Spleen (tissue), 7 donors: ENCODE data around the gene POLR1B.
A peak's percentile ranks its signal among the peaks of the same experiment; 100 is the strongest.

ENCODE experiments used
- POLR2A ChIP-seq, 3 donors: fragments of 450-650 bp; IDR thresholded peaks; one replicate each; pipeline ENCODE4 v1.5.1; 2017; ENCODE audit warnings: antibody characterized with exemption in 3 of 3, mild to moderate bottlenecking in 1 of 3
- POLR2AphosphoS5 ChIP-seq, 3 donors: sonication (generic); formaldehyde crosslinking; IDR thresholded peaks; one replicate each; pipeline ENCODE4 v1.5.1; 2017; ENCODE audit warnings: antibody characterized with exemption in 3 of 3
- TF ChIP-seq, protein P1 (sequence below), 11 experiments: fragments of 200-600 bp in 7 of 11; fragments of 450-650 bp in 4 of 11; sonication (generic) in 4 of 11; IDR thresholded peaks in 8 of 11; conservative IDR thresholded peaks in 3 of 11; 1 replicate in 7 of 11; 2 replicates in 4 of 11; pipeline versions ENCODE4 v1.4.0 to v1.8.0; 2016 to 2021; ENCODE audit warnings: antibody characterized with exemption in 11 of 11, inconsistent platforms in 4 of 11, mild to moderate bottlenecking in 1 of 11
- donor health status: DM: no; HTN: no; CAD: no; lungs with moderate emphysema.
- donor health status: DM: no; HTN: no; CAD: no.
- donor health status: DM: no; HTN: no; CAD: no.

GRCh38 chr2:112582314-112582746 lies 40.1 kb downstream of the POLR1B start:
- TF ChIP-seq, protein P1, sequence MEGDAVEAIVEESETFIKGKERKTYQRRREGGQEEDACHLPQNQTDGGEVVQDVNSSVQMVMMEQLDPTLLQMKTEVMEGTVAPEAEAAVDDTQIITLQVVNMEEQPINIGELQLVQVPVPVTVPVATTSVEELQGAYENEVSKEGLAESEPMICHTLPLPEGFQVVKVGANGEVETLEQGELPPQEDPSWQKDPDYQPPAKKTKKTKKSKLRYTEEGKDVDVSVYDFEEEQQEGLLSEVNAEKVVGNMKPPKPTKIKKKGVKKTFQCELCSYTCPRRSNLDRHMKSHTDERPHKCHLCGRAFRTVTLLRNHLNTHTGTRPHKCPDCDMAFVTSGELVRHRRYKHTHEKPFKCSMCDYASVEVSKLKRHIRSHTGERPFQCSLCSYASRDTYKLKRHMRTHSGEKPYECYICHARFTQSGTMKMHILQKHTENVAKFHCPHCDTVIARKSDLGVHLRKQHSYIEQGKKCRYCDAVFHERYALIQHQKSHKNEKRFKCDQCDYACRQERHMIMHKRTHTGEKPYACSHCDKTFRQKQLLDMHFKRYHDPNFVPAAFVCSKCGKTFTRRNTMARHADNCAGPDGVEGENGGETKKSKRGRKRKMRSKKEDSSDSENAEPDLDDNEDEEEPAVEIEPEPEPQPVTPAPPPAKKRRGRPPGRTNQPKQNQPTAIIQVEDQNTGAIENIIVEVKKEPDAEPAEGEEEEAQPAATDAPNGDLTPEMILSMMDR (IDR thresholded peaks at IDR 0.05 in 8 of 11, conservative IDR thresholded peaks at IDR 0.05 in 3 of 11): peak in 9 of 11 experiments; percentile 32 to 68 (median 54)
- TF ChIP-seq POLR2A (IDR thresholded peaks at IDR 0.05): no peak
- no peak for TF ChIP-seq POLR2AphosphoS5 (IDR thresholded peaks at IDR 0.05)
